Frontal cortex (tissue), 4 donors: ENCODE results near the gene CTNND2. TPM values are rescaled to one million over a fixed set of nuclear protein-coding genes. Genes with fewer than 3 reads are reported as not detected.

Experiments
- DNase-seq, 2 donors: peaks; one replicate each; pipeline ENCODE4 v3.0.0; 2012; ENCODE audit warnings: low spot score in 2 of 2
- FAIRE-seq: peaks from 2 replicates; lab custom pipeline; 2012; peaks lifted over from hg19 to GRCh38; lab: Jason Lieb, UNC
- total RNA-seq: library from RNA; depleted of rRNA; stranded (reverse); fragments of >200 nt; gene quantifications from one replicate; pipeline ENCODE4 v1.2.3, GENCODE V29; 2014
- donor health status: control.
- donor health status: control.
- donor health status: control.

CTNND2 gene
- total RNA-seq, result 74.2 TPM

- FAIRE-seq (no peak), DNase-seq (peak; percentile 55 to 58)
Observed at GRCh38 chr5:11904265-11904906, at the start of gene CTNND2. CTNND2 (minus strand) TSS chr5:11904446; CDS start chr5:11903853, 593 bp downstream.

GRCh38 chr5:11946317-11946716 is 42.1 kb upstream of the CTNND2 start:
- DNase-seq, result no peak
- FAIRE-seq, result no peak

- no peak for FAIRE-seq
- DNase-seq, result no peak
Observed at GRCh38 chr5:11941566-11941965, 37.3 kb upstream of the CTNND2 start.

GRCh38 chr5:11931638-11932037 is 27.4 kb upstream of the CTNND2 start:
- no peak for FAIRE-seq
- no peak for DNase-seq

GRCh38 chr5:11928909-11929308 is 24.7 kb upstream of the CTNND2 start:
- DNase-seq (no peak), FAIRE-seq (no peak)

GRCh38 chr5:11925701-11926100 is 21.5 kb upstream of the CTNND2 start:
- FAIRE-seq (no peak), DNase-seq (no peak)

- DNase-seq, result no peak
- no peak for FAIRE-seq
Observed at GRCh38 chr5:11922394-11922793, 18.1 kb upstream of the CTNND2 start.

GRCh38 chr5:11918463-11919045 is 14.3 kb upstream of the CTNND2 start:
- DNase-seq, result no peak
- no peak for FAIRE-seq

- no peak for FAIRE-seq
- no peak for DNase-seq
Observed at GRCh38 chr5:11909471-11909870, 5.2 kb upstream of the CTNND2 start.

GRCh38 chr5:11906497-11906896 is 2.3 kb upstream of the CTNND2 start:
- FAIRE-seq (no peak), DNase-seq (no peak)

- no peak for FAIRE-seq
- no peak for DNase-seq
Observed at GRCh38 chr5:11905206-11905605, 960 bp upstream of the CTNND2 start.

GRCh38 chr5:11903614-11904264 is 507 bp downstream of the CTNND2 start:
- no peak for FAIRE-seq
- peak; percentile 54 to 68 for DNase-seq

- FAIRE-seq (no peak), DNase-seq (peak; percentile 24)
Observed at GRCh38 chr5:11903121-11903613, 1.1 kb downstream of the CTNND2 start.

GRCh38 chr5:11902201-11902619 is 2.0 kb downstream of the CTNND2 start:
- no peak for FAIRE-seq
- no peak for DNase-seq

- FAIRE-seq, result no peak
Observed at GRCh38 chr5:11898787-11899186, 5.5 kb downstream of the CTNND2 start.

GRCh38 chr5:11897781-11898180 is 6.5 kb downstream of the CTNND2 start:
- FAIRE-seq (no peak), DNase-seq (no peak)

More at GRCh38 chr5:11898787-11899186, 5.5 kb downstream of the CTNND2 start:
- DNase-seq, result no peak

GRCh38 chr5:11894992-11895391 is 9.3 kb downstream of the CTNND2 start:
- FAIRE-seq, result no peak
- no peak for DNase-seq

- DNase-seq, result no peak
- FAIRE-seq, result no peak
Observed at GRCh38 chr5:11892832-11893231, 11.4 kb downstream of the CTNND2 start.

GRCh38 chr5:11890777-11891176 is 13.5 kb downstream of the CTNND2 start:
- FAIRE-seq (no peak), DNase-seq (no peak)

GRCh38 chr5:11888221-11888620 is 16.0 kb downstream of the CTNND2 start:
- FAIRE-seq, result no peak
- no peak for DNase-seq

GRCh38 chr5:11878814-11879213 is 25.4 kb downstream of the CTNND2 start:
- peak in 1 of 2 donors; percentile 8 for DNase-seq

More at GRCh38 chr5:11878814-11879213, 25.4 kb downstream of the CTNND2 start:
- no peak for FAIRE-seq
